Fibroblast of lung (primary cell): Measurements from ENCODE around the gene CPEB2. TPM values are rescaled to one million over a fixed set of nuclear protein-coding genes. Genes with fewer than 3 reads are reported as not detected.
A peak's percentile ranks its signal among the peaks of the same experiment; 100 is the strongest.

Experiments used
- DNase-seq, 2 donors: peaks; one replicate each; pipeline versions ENCODE4 v3.0.0 to v3.0.0-alpha.2; 2010; ENCODE audit warnings: low read depth in 2 of 2
- H2AFZ ChIP-seq: 2 replicates; pipeline ENCODE4 v1.5.1; 2012; ENCODE audit warnings: low read length, control low read depth, inconsistent platforms
- H3K27ac ChIP-seq: 2 replicates; pipeline ENCODE4 v1.5.1; 2011; ENCODE audit warnings: low read length, control low read depth; ENCODE audit not compliant: insufficient read depth
- H3K27me3 ChIP-seq: 2 replicates; pipeline ENCODE4 v1.5.1; 2011; ENCODE audit warnings: mild to moderate bottlenecking, low read length; ENCODE audit not compliant: control insufficient read depth, insufficient read depth
- H3K36me3 ChIP-seq: 2 replicates; pipeline ENCODE4 v1.5.1; 2011; ENCODE audit warnings: low read length; ENCODE audit not compliant: control insufficient read depth, insufficient read depth
- H3K4me1 ChIP-seq: 2 replicates; pipeline ENCODE4 v1.5.1; 2011; ENCODE audit warnings: low read length; ENCODE audit not compliant: control insufficient read depth, insufficient read depth; ENCODE audit errors: extremely low read depth
- H3K4me2 ChIP-seq: 2 replicates; pipeline ENCODE4 v1.5.1; 2011; ENCODE audit warnings: low read length, control low read depth; ENCODE audit not compliant: insufficient read depth; ENCODE audit errors: extremely low read depth
- H3K4me3 ChIP-seq, 4 experiments: fragments of 200-600 bp in 1 of 4; sonication (generic) in 1 of 4; replicated peaks in 1 of 4; 2 replicates each; pipeline ENCODE4 v1.5.1; 2011 to 2016; ENCODE audit warnings: low read length in 4 of 4, low read depth in 3 of 4, mild to moderate bottlenecking in 3 of 4, control low read depth in 2 of 4, inconsistent platforms in 1 of 4, mixed read lengths in 1 of 4; ENCODE audit not compliant: insufficient read depth in 1 of 4; ENCODE audit errors: control extremely low read depth in 1 of 4
- H3K79me2 ChIP-seq: 2 replicates; pipeline ENCODE4 v1.5.1; 2012; ENCODE audit warnings: mild to moderate bottlenecking, low read length, inconsistent platforms; ENCODE audit not compliant: control insufficient read depth, insufficient read depth
- H3K9ac ChIP-seq: 2 replicates; pipeline ENCODE4 v1.5.1; 2011; ENCODE audit warnings: mild to moderate bottlenecking, low read length, control low read depth; ENCODE audit not compliant: insufficient read depth
- H3K9me3 ChIP-seq: 2 replicates; pipeline ENCODE4 v1.5.1; 2012; ENCODE audit warnings: low read depth, low read length; ENCODE audit not compliant: control insufficient read depth, insufficient read depth
- H4K20me1 ChIP-seq: 2 replicates; pipeline ENCODE4 v1.5.1; 2011; ENCODE audit warnings: low read length; ENCODE audit not compliant: control insufficient read depth, insufficient read depth; ENCODE audit errors: extremely low read depth
- EZH2 ChIP-seq: IDR thresholded peaks from 2 replicates; pipeline ENCODE4 v1.5.1; 2012; ENCODE audit warnings: low read length, control low read depth, mild to moderate bottlenecking; ENCODE audit errors: missing control alignments
- polyA plus RNA-seq, 2 donors: library from polyadenylated mRNA; depleted of rRNA in 1 of 2; stranded (reverse) in 1 of 2; unstranded in 1 of 2; fragments of >200 nt; gene quantifications; 2 replicates each; pipeline ENCODE4 v1.2.1, GENCODE V29; 2011 to 2012; ENCODE audit warnings: missing spikeins in 1 of 2
- total RNA-seq: library from RNA; depleted of rRNA; stranded (reverse); fragments of >200 nt; gene quantifications from 2 replicates; pipeline ENCODE4 v1.2.1, GENCODE V29; 2014
- TF ChIP-seq, protein P1 (sequence below), 2 donors: IDR thresholded peaks in 1 of 2; conservative IDR thresholded peaks in 1 of 2; 1 replicate in 1 of 2; 2 replicates in 1 of 2; pipeline ENCODE4 v1.5.1; 2011 to 2012; ENCODE audit warnings: low read length in 2 of 2, control low read depth in 1 of 2, inconsistent platforms in 1 of 2, low read depth in 1 of 2, mild to moderate bottlenecking in 1 of 2

Gene CPEB2
- total and polyA plus RNA-seq, 2 donors (not counting 1 experiment from before 2014, with no cell fraction given) = 18.6 to 19.0 TPM

GRCh38 chr4:15003891-15004738 is 1.8 kb downstream of the CPEB2 start:
- Histone ChIP-seq H4K20me1 (no peaks in the 10 kb centered on the region), H3K36me3 (peaks cover 2% of the 10 kb centered on the region), H3K4me1 (peaks cover 3% of the 10 kb centered on the region), H3K9ac (peak overlapping the region; percentile 98), H2AFZ (no peak overlapping the region), H3K4me3 (peak overlapping the region; percentile 75 to 95 (median 82)), H3K27ac (peak overlapping the region; percentile 88), H3K4me2 (no peak overlapping the region), H3K9me3 (no peaks in the 10 kb centered on the region), H3K27me3 (no peaks in the 10 kb centered on the region), H3K79me2 (peaks cover 57% of the 10 kb centered on the region)
- DNase-seq = peak in 1 of 2 donors; percentile 23
- TF ChIP-seq, protein P1, sequence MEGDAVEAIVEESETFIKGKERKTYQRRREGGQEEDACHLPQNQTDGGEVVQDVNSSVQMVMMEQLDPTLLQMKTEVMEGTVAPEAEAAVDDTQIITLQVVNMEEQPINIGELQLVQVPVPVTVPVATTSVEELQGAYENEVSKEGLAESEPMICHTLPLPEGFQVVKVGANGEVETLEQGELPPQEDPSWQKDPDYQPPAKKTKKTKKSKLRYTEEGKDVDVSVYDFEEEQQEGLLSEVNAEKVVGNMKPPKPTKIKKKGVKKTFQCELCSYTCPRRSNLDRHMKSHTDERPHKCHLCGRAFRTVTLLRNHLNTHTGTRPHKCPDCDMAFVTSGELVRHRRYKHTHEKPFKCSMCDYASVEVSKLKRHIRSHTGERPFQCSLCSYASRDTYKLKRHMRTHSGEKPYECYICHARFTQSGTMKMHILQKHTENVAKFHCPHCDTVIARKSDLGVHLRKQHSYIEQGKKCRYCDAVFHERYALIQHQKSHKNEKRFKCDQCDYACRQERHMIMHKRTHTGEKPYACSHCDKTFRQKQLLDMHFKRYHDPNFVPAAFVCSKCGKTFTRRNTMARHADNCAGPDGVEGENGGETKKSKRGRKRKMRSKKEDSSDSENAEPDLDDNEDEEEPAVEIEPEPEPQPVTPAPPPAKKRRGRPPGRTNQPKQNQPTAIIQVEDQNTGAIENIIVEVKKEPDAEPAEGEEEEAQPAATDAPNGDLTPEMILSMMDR (conservative IDR thresholded peaks at IDR 0.05 in 1 of 2, IDR thresholded peaks at IDR 0.05 in 1 of 2; ENCODE audit: low read depth in 1 of 2, low read length in 2 of 2) = no peak
- no peak for TF ChIP-seq EZH2

DNA sequence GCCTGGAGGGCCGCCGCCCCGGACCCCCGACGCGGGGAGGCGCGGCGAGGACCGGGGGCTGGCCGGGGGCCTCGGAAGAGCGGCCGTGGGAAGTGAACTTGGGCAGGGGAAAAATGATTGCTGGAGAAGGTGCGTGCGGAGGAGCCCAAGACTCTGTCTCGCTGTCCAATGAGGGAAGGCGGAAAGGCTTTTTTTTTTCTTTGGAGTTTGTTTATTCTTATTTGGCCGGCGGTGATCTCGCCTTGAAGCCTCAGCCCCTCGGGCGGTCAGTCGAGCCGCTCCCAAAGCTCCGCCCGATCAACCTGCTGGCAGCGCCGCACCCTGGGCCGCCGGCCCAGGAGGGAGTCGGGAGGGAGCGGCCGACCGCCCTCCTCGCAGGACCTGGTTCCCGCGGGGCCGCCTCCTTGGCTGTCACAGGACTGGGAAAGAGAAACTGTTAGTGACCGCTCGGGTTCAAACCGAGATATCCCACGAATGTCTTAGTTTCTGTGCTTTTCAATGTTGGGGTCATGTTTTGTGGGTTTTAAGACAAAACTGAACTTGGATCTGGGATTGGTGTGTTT is 2.5 kb downstream of the CPEB2 start:
- Histone ChIP-seq H3K27me3 (no peaks in the 10 kb centered on the region), H3K79me2 (peaks cover 64% of the 10 kb centered on the region), H3K4me1 (peaks cover 4% of the 10 kb centered on the region), H3K4me2 (peak overlapping the region; percentile 64), H4K20me1 (no peaks in the 10 kb centered on the region), H3K9me3 (no peaks in the 10 kb centered on the region), H3K4me3 (peak overlapping the region; percentile 75 to 95 (median 82)), H3K9ac (peak overlapping the region; percentile 98), H3K27ac (peak overlapping the region; percentile 88), H2AFZ (no peak overlapping the region), H3K36me3 (peaks cover 2% of the 10 kb centered on the region)
- TF ChIP-seq EZH2 = no peak
- TF ChIP-seq, protein P1 (conservative IDR thresholded peaks at IDR 0.05 in 1 of 2, IDR thresholded peaks at IDR 0.05 in 1 of 2; ENCODE audit: low read depth in 1 of 2, low read length in 2 of 2) = no peak
- DNase-seq = peak; percentile 75 to 76

GRCh38 chr4:15005474-15006115 is 3.3 kb downstream of the CPEB2 start:
- Histone ChIP-seq H3K9ac (peak overlapping the region; percentile 98), H3K4me3 (peak overlapping the region; percentile 75 to 95 (median 82)), H3K4me1 (peaks cover 5% of the 10 kb centered on the region), H4K20me1 (no peaks in the 10 kb centered on the region), H3K9me3 (no peaks in the 10 kb centered on the region), H3K36me3 (peaks cover 2% of the 10 kb centered on the region), H3K4me2 (peak overlapping the region; percentile 77), H3K79me2 (peaks cover 72% of the 10 kb centered on the region), H3K27me3 (no peaks in the 10 kb centered on the region), H3K27ac (peak overlapping the region; percentile 88), H2AFZ (no peak overlapping the region)
- no peak for TF ChIP-seq EZH2
- TF ChIP-seq, protein P1 (conservative IDR thresholded peaks at IDR 0.05 in 1 of 2, IDR thresholded peaks at IDR 0.05 in 1 of 2; ENCODE audit: low read depth in 1 of 2, low read length in 2 of 2) = no peak
- DNase-seq = no peak
